ENCODE results near the gene PAPSS1. TPM values are rescaled to one million over a fixed set of nuclear protein-coding genes. Genes with fewer than 3 reads are reported as not detected.
A peak's percentile ranks its signal among the peaks of the same experiment; 100 is the strongest.
"Not testable (repeated sequence)": the region's sequence is repeated elsewhere in the genome, so short reads cannot be mapped to it uniquely, and the experiment has no call there.

The PAPSS1 gene
- total RNA-seq, 1 donor from 2014 or later = 450 TPM

DNA sequence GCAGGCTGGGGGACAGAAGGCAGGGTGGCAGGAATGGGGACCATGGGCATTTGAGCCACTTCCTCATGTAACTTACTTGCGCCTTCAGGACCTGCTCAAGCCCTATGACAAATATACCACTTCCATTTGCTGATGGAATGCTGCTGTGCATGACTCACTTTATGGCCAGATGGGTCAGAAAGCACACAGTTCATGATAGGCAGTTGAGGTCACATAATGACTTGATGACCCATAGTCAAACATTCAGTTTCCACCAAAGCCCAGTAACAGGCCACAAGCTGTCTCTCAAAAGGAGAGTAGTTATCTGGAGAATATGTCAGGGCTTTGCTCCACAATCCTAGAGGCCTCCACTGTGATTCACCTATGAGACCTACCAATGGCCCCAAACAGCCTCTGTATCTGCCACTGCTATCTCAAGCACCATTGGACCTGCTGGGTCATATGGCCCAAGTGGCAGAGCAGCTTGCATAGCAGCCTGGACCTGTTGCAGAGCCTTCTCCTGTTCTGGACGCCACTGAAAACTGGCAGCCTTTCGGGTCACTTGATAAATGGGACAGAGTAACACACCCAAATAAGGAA, 5.3 kb upstream of the PAPSS1 start:
- no peak for DNase-seq (ENCODE audit: low spot score)
- H3K27me3 Mint-ChIP-seq (ENCODE audit: unreplicated experiment) = peaks cover 5% of the 10 kb centered on the region
- TF ChIP-seq, protein P1, sequence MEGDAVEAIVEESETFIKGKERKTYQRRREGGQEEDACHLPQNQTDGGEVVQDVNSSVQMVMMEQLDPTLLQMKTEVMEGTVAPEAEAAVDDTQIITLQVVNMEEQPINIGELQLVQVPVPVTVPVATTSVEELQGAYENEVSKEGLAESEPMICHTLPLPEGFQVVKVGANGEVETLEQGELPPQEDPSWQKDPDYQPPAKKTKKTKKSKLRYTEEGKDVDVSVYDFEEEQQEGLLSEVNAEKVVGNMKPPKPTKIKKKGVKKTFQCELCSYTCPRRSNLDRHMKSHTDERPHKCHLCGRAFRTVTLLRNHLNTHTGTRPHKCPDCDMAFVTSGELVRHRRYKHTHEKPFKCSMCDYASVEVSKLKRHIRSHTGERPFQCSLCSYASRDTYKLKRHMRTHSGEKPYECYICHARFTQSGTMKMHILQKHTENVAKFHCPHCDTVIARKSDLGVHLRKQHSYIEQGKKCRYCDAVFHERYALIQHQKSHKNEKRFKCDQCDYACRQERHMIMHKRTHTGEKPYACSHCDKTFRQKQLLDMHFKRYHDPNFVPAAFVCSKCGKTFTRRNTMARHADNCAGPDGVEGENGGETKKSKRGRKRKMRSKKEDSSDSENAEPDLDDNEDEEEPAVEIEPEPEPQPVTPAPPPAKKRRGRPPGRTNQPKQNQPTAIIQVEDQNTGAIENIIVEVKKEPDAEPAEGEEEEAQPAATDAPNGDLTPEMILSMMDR (IDR thresholded peaks at IDR 0.05; ENCODE audit: unreplicated experiment) = no peak
- H3K9me3 Mint-ChIP-seq (ENCODE audit: unreplicated experiment) = no peaks in the 10 kb centered on the region
- H3K27ac Mint-ChIP-seq (ENCODE audit: unreplicated experiment) = no peak overlapping the region
- no peak overlapping the region for H3K4me3 Mint-ChIP-seq (ENCODE audit: unreplicated experiment)
- H3K36me3 Mint-ChIP-seq (ENCODE audit: low read depth, unreplicated experiment) = peaks cover 4% of the 10 kb centered on the region
- H3K4me1 Mint-ChIP-seq (ENCODE audit: unreplicated experiment) = peaks cover 26% of the 10 kb centered on the region

DNA sequence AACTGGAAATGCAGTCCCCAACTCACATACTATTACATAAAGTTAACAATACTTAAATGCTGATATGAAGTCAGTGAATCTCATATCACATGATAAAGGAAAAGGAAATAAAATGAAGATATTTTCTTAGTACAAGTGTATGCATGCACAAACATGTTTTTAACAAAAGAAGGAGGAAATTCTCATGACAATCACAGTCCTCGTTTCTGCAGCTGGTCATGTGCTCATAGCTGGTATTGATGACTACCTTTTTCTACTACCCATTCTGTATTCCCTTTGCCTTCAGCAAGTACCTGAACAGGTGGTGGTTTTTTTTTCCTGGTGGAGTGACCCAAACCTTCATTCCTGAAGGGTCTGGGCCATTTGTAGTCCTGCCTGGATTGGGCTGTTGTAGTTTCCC, 3.3 kb upstream of the PAPSS1 start:
- H3K27ac Mint-ChIP-seq (ENCODE audit: unreplicated experiment); DNase-seq (ENCODE audit: low spot score); H3K27me3 Mint-ChIP-seq (ENCODE audit: unreplicated experiment); H3K9me3 Mint-ChIP-seq (ENCODE audit: unreplicated experiment); H3K4me3 Mint-ChIP-seq (ENCODE audit: unreplicated experiment): not testable (repeated sequence)
- Mint-ChIP-seq H3K4me1 (ENCODE audit: unreplicated experiment) (peaks cover 28% of the 10 kb centered on the region), H3K36me3 (ENCODE audit: low read depth, unreplicated experiment) (peaks cover 16% of the 10 kb centered on the region)

DNA sequence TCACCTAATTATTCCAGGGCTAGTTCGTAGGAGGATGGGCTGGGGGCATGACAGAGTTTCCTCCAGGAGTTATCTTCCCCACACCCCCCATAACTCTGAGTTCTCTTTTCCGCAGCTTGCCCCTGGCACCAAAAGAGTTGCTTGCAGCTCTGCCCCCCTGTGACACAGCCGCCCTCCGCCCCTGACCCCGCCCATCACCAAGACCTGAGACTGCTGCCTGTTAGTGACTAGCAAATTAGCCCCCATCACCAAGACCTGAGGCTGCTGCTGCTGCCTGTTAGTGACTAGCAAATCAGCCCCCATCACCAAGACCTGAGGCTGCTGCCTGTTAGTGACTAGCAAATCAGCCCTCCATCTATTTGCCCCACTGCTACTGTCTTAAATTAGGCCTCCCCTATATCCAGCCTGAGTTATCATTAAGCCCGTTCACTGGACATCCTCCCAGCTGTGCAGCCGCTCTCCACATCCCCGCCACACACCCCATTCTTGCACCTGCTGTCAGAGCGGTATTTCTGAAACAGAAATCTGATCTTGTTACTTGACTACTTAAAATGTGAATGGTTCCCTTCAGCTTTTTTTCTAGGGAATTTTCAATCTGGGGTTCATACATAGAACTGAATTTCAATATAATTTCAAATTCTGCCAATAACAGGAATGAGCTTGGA, 1.5 kb upstream of the PAPSS1 start:
- Mint-ChIP-seq H3K27ac (ENCODE audit: unreplicated experiment) (peak overlapping the region; percentile 72), H3K4me3 (ENCODE audit: unreplicated experiment) (peak overlapping the region; percentile 95), H3K36me3 (ENCODE audit: low read depth, unreplicated experiment) (peaks cover 26% of the 10 kb centered on the region), H3K4me1 (ENCODE audit: unreplicated experiment) (peaks cover 33% of the 10 kb centered on the region), H3K27me3 (ENCODE audit: unreplicated experiment) (peaks cover 9% of the 10 kb centered on the region), H3K9me3 (ENCODE audit: unreplicated experiment) (no peaks in the 10 kb centered on the region)
- no peak for DNase-seq (ENCODE audit: low spot score)
- TF ChIP-seq, protein P1 (IDR thresholded peaks at IDR 0.05; ENCODE audit: unreplicated experiment) = no peak

DNA sequence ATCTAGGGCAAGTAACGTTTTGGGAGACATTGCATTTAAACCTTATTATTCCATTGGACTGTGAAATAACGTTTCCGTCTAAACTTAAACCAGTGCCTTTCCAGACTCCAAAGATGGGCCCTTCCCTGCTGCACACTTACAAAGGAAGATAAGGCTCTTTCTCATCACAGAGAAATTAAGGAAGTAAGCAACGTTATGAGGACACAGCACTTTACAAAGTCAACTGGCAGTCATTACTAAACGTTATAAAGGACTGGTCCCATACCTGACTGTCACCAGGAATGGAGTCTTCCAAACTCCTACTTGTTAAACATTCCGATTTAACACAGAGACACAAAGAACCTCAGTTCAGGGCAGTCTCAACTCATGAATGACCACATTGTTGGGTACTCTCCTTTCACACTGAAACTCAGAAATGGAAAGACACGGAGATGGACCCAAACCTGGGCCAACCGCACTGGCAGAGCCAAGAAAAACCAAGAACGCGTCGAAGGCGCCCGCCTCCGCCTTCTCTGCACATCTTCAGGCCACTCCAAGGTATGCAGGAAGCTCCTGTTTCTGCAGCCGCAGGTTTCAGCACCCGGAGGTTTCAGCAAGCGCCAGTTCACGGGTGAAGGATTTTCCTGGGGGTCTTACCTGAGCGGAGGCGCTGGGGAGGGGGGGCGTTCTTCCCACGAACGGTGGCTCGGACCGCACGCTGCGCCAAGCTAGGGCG, 670 bp downstream of the PAPSS1 start:
- DNase-seq (ENCODE audit: low spot score) = no peak
- H3K4me1 Mint-ChIP-seq (ENCODE audit: unreplicated experiment) = peaks cover 54% of the 10 kb centered on the region
- peak overlapping the region; percentile 27 for H3K27ac Mint-ChIP-seq (ENCODE audit: unreplicated experiment)
- TF ChIP-seq, protein P1 (IDR thresholded peaks at IDR 0.05; ENCODE audit: unreplicated experiment) = no peak
- peaks cover 9% of the 10 kb centered on the region for H3K27me3 Mint-ChIP-seq (ENCODE audit: unreplicated experiment)
- peaks cover 36% of the 10 kb centered on the region for H3K36me3 Mint-ChIP-seq (ENCODE audit: low read depth, unreplicated experiment)
- H3K4me3 Mint-ChIP-seq (ENCODE audit: unreplicated experiment) = peak overlapping the region; percentile 95
- H3K9me3 Mint-ChIP-seq (ENCODE audit: unreplicated experiment) = no peaks in the 10 kb centered on the region

DNA sequence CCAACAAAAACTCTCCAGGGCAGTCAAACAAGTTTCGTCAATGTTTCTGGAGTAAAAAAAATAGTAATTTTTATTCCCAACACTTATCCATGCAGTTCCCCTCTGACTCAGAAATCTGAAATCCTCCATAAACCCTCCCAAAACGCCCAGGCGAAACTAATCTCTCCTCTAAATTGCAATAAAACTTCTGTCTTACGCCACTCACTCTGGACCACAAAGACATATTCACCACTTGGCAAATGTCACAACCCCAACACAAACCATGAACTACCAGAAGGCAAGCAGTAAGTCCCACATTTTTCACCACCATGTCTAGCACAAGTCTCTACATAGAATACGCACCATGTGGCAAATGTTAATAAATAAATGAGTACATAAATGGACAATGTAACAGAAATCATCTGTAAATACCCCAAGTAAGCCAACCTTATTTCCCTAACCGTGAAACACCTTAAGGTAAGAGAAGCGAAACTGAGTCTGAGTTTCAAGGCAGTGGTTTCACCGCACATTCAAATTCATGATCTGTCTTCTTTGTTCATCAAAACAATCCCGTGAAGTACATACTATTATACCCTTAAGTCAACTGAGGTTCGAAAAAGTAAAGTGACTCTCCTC, 1.6 kb downstream of the PAPSS1 start:
- Mint-ChIP-seq H3K4me3 (ENCODE audit: unreplicated experiment) (peak overlapping the region; percentile 95), H3K9me3 (ENCODE audit: unreplicated experiment) (no peaks in the 10 kb centered on the region), H3K4me1 (ENCODE audit: unreplicated experiment) (peaks cover 60% of the 10 kb centered on the region), H3K36me3 (ENCODE audit: low read depth, unreplicated experiment) (peaks cover 42% of the 10 kb centered on the region), H3K27me3 (ENCODE audit: unreplicated experiment) (peaks cover 9% of the 10 kb centered on the region), H3K27ac (ENCODE audit: unreplicated experiment) (no peak overlapping the region)
- no peak for DNase-seq (ENCODE audit: low spot score)
- TF ChIP-seq, protein P1 (IDR thresholded peaks at IDR 0.05; ENCODE audit: unreplicated experiment) = no peak

All from endothelial cell (in vitro differentiated cells).